GM18505 (cell line): ENCODE data around the gene EPM2A.

Source experiments
- ATAC-seq: cut with Tn5 transposase; IDR thresholded peaks from one replicate; pipeline ENCODE4 v1.9.1; 2021; ENCODE audit not compliant: unreplicated experiment
- POLR2A ChIP-seq: IDR thresholded peaks from 4 replicates; pipeline ENCODE4 v1.6.1; 2011; ENCODE audit warnings: borderline replicate concordance; ENCODE audit not compliant: insufficient read depth, insufficient read length; ENCODE audit errors: extremely low read depth

Gene EPM2A

GRCh38 chr6:145735356-145736165 is at the start of gene EPM2A:
EPM2A (minus strand) TSS chr6:145735520; CDS start chr6:145735498, 22 bp downstream.
- peak; percentile 80 for TF ChIP-seq POLR2A
- peak; percentile 64 for ATAC-seq

- TF ChIP-seq POLR2A = no peak
- ATAC-seq = peak; percentile 70
These were observed 49.4 kb upstream of the EPM2A start for GRCh38 chr6:145784683-145785082.

- ATAC-seq = no peak
- TF ChIP-seq POLR2A = no peak
These were observed 48.5 kb upstream of the EPM2A start for GRCh38 chr6:145783796-145784195.

- TF ChIP-seq POLR2A = no peak
- no peak for ATAC-seq
These were observed 37.5 kb upstream of the EPM2A start for GRCh38 chr6:145772846-145773245.

GRCh38 chr6:145765449-145765848 is 30.1 kb upstream of the EPM2A start:
- no peak for ATAC-seq
- TF ChIP-seq POLR2A = no peak

- TF ChIP-seq POLR2A = no peak
These were observed 28.4 kb upstream of the EPM2A start for GRCh38 chr6:145763742-145764141.

GRCh38 chr6:145761584-145761983 is 26.3 kb upstream of the EPM2A start:
- no peak for TF ChIP-seq POLR2A
- no peak for ATAC-seq

More at GRCh38 chr6:145763742-145764141, 28.4 kb upstream of the EPM2A start:
- ATAC-seq = no peak

GRCh38 chr6:145758113-145758512 is 22.8 kb upstream of the EPM2A start:
- TF ChIP-seq POLR2A = no peak
- ATAC-seq = no peak

GRCh38 chr6:145756170-145756662 is 20.9 kb upstream of the EPM2A start:
- no peak for ATAC-seq
- no peak for TF ChIP-seq POLR2A

GRCh38 chr6:145755682-145756081 is 20.4 kb upstream of the EPM2A start:
- TF ChIP-seq POLR2A = no peak
- no peak for ATAC-seq

GRCh38 chr6:145752638-145753037 is 17.3 kb upstream of the EPM2A start:
- ATAC-seq = no peak
- no peak for TF ChIP-seq POLR2A

- no peak for TF ChIP-seq POLR2A
- peak; percentile 56 for ATAC-seq
These were observed 14.3 kb upstream of the EPM2A start for GRCh38 chr6:145749632-145750031.

GRCh38 chr6:145745861-145746260 is 10.5 kb upstream of the EPM2A start:
- no peak for ATAC-seq
- no peak for TF ChIP-seq POLR2A

- no peak for TF ChIP-seq POLR2A
- ATAC-seq = no peak
These were observed 9.3 kb upstream of the EPM2A start for GRCh38 chr6:145744619-145745018.
